Omental fat pad (tissue), 4 donors: ENCODE measurements around the gene DDI2. TPM values are rescaled to one million over a fixed set of nuclear protein-coding genes. Genes with fewer than 3 reads are reported as not detected.
"Not testable (repeated sequence)": the region's sequence is repeated elsewhere in the genome, so short reads cannot be mapped to it uniquely, and the experiment has no call there.

Experiments used
- ATAC-seq: fragments of 150-250 bp; one replicate; pipeline ENCODE4 v1.9.1; 2016; ENCODE audit warnings: mild to moderate bottlenecking, moderate library complexity; ENCODE audit not compliant: low FRiP score
- DNase-seq: peaks from one replicate; pipeline ENCODE4 v3.0.0-alpha.2; 2019; ENCODE audit warnings: low spot score
- CTCF ChIP-seq, 3 donors: fragments of 450-650 bp; IDR thresholded peaks; one replicate each; pipeline ENCODE4 v1.5.1; 2016 to 2017; ENCODE audit warnings: antibody characterized with exemption in 3 of 3, mild to moderate bottlenecking in 3 of 3, moderate library complexity in 2 of 3
- total RNA-seq, 4 donors: library from RNA; depleted of rRNA; stranded (reverse); fragments of >200 nt; gene quantifications; one replicate each; pipeline ENCODE4 v1.1.0, GENCODE V29; 2016

The DDI2 gene
- total RNA-seq, 4 donors from 2014 or later: 49.3 to 63.2 (median 54.5) TPM

GRCh38 chr1:15639262-15639661 is 22.0 kb downstream of the DDI2 start:
- no peak for ATAC-seq
- DNase-seq: no peak
- TF ChIP-seq CTCF (IDR thresholded peaks at IDR 0.05): no peak

GRCh38 chr1:15639931-15640330 is 22.7 kb downstream of the DDI2 start:
- ATAC-seq (no peak), DNase-seq (no peak)
- no peak for TF ChIP-seq CTCF (IDR thresholded peaks at IDR 0.05)

- ATAC-seq (no peak), DNase-seq (no peak)
- no peak for TF ChIP-seq CTCF (IDR thresholded peaks at IDR 0.05)
These were observed 23.4 kb downstream of the DDI2 start for GRCh38 chr1:15640667-15641066.

- no peak for ATAC-seq
- no peak for DNase-seq
- no peak for TF ChIP-seq CTCF (IDR thresholded peaks at IDR 0.05)
These were observed 32.7 kb downstream of the DDI2 start for GRCh38 chr1:15649937-15650336.

GRCh38 chr1:15650433-15650832 is 33.2 kb downstream of the DDI2 start:
- no peak for TF ChIP-seq CTCF (IDR thresholded peaks at IDR 0.05)
- DNase-seq (no peak), ATAC-seq (no peak)

- not testable (repeated sequence) for DNase-seq, ATAC-seq
These were observed 34.9 kb downstream of the DDI2 start for GRCh38 chr1:15652130-15652529.

GRCh38 chr1:15654091-15654690 is 36.9 kb downstream of the DDI2 start:
- TF ChIP-seq CTCF (IDR thresholded peaks at IDR 0.05): no peak
- no peak for ATAC-seq
- no peak for DNase-seq
